Activated T-helper 1 cell treated with Interleukin-2 at 50 U/mL for 16 hours (primary cell): Measurements from ENCODE around the gene DLEC1.
A peak's percentile ranks its signal among the peaks of the same experiment; 100 is the strongest.

Experiments
- DNase-seq: peaks from one replicate; pipeline ENCODE4 v3.0.0-alpha.2; 2020; ENCODE audit warnings: low read depth

The DLEC1 gene, protein sequence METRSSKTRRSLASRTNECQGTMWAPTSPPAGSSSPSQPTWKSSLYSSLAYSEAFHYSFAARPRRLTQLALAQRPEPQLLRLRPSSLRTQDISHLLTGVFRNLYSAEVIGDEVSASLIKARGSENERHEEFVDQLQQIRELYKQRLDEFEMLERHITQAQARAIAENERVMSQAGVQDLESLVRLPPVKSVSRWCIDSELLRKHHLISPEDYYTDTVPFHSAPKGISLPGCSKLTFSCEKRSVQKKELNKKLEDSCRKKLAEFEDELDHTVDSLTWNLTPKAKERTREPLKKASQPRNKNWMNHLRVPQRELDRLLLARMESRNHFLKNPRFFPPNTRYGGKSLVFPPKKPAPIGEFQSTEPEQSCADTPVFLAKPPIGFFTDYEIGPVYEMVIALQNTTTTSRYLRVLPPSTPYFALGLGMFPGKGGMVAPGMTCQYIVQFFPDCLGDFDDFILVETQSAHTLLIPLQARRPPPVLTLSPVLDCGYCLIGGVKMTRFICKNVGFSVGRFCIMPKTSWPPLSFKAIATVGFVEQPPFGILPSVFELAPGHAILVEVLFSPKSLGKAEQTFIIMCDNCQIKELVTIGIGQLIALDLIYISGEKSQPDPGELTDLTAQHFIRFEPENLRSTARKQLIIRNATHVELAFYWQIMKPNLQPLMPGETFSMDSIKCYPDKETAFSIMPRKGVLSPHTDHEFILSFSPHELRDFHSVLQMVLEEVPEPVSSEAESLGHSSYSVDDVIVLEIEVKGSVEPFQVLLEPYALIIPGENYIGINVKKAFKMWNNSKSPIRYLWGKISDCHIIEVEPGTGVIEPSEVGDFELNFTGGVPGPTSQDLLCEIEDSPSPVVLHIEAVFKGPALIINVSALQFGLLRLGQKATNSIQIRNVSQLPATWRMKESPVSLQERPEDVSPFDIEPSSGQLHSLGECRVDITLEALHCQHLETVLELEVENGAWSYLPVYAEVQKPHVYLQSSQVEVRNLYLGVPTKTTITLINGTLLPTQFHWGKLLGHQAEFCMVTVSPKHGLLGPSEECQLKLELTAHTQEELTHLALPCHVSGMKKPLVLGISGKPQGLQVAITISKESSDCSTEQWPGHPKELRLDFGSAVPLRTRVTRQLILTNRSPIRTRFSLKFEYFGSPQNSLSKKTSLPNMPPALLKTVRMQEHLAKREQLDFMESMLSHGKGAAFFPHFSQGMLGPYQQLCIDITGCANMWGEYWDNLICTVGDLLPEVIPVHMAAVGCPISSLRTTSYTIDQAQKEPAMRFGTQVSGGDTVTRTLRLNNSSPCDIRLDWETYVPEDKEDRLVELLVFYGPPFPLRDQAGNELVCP (N-terminal part only)

GRCh38 chr3:38039101-38039898, at the start of gene DLEC1:
DLEC1 (plus strand) TSS chr3:38039208; CDS start chr3:38039226, 18 bp downstream.
- peak; percentile 75 for DNase-seq

DNA sequence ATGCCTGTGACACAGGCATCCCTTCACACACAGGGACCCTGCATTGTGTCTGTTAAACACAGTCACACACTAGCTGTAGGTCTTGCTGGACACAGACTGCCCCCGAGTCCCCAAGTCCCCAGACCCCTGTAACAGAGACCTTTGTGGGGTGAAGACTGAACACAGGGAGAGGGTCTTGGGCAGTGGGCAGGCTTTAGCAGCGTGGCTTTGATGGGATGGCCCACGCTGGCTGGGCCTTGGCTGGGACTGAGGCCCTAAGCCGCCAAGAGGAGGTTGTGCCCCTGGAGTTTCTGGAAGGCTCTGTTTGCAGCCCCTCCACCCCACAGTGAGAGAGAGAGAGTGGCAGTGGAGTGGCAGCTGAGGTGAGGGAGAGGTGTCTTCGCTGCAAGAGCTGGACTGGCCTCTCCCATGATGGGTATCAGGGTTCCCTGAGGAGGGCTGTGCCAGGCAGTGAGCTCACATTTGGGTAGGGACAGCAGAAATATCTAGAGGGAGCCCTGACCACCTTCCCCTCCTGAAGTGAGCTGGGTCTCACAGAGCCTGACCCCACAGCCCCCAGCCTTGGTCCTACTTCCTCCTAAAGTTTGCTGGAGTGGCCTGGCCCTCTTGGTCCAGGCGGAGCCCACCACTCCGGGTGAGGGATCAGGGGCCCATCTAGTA, 49.1 kb upstream of the DLEC1 start:
- no peak for DNase-seq

DNA sequence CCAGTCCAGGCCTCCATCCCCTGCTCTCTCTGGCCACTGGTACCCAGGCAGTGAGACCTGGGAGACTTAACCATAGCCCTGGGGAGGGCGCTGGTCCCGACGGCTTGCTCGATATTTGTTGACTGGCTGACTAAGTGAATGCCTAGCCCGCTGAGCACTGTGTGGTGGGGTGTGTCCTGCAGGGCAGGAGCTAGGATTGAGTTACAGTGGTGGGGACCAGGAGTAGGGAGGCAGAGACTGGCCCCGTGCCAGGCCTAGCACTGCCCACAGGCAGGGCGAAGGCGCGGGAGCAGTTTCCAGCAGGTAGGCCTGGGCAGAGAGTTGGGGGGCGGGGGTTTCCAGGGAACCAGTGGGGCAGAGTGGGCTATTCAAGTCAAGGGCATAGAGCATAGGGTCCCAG, 48.5 kb upstream of the DLEC1 start, which contains the start of gene VILL:
Gene VILL (plus strand): TSS at position 260 of the 400 bp plus-strand sequence. CDS start 2,887 bp downstream, outside the sequence.
- DNase-seq: no peak

- DNase-seq: no peak
Measured at GRCh38 chr3:37991109-37991508, 47.9 kb upstream of the DLEC1 start.

DNA sequence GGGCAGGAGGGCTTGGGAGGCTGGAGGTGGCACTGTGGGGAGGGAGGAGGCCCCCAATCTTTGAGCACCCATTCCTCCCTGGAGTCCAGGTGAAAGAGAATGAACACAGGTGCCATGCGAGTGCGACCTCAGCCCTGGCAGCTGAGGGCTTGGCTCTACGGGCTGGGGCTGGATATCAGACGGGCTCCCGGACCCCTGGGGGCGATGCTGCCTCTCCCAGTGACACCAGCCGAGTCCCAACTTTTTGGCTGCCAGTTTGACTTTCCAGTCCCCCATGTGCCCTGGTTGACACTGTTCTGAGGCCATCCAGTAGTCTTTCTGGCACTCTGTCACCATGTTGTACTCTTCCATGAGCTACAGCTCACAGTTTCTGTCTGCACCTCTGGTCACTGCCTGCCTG, 47.2 kb upstream of the DLEC1 start:
- DNase-seq: no peak

DNA sequence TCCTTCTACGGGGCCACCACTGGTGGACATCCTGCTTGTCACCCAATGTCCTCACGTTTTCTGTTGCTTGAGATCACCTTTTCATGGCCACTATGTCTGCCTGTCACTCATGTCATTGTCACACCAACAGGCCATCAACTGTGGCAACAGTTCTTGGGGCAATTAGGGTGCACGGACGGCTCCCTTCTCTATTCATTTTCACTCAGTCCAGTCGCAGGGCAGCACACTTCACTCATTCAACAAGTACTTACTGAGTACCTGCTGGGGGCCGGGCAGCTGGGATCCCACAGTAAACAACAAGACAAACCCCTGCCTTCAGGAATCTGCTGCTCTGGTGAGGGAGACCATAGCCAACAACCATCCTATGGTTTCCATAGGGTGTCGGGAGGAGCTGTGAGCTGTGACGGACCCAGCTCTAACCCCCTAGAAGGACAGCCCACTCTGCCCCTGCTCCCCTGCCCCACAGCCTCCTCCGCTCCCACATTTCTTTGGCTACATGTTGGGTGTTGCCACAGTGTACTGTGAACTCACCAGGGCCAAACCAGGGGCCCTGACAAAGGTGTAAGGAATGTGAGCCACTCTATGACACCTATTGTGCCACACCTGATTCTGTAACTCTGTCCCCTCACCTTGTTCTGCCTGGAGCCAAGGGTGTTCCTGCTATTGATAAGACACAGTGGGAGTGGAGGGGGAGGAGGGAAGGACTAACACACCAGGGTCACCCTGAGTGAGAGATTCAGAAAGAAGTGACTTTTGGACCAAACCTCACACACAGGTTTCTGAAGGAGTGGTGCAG, 46.5 kb upstream of the DLEC1 start:
- DNase-seq: no peak

- DNase-seq: no peak
Measured at GRCh38 chr3:37993067-37993455, 45.9 kb upstream of the DLEC1 start.

DNA sequence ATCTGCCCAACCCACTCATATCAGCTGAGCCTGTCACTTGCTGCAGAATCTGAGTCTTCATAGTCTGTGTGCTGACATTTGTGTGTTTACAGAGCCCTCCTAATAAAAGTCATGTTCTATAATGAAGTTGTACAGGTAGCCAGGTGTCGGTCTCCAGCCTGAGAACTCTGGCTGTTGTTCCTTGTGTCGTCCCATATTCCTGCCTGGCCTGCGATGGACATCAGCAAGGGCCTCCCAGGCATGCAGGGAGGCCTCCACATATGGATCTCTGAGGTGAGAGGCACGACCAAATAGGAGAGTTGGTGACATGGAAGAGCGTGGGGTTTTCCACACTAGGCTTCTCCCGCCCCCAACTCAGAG, 45.6 kb upstream of the DLEC1 start:
- no peak for DNase-seq

DNA sequence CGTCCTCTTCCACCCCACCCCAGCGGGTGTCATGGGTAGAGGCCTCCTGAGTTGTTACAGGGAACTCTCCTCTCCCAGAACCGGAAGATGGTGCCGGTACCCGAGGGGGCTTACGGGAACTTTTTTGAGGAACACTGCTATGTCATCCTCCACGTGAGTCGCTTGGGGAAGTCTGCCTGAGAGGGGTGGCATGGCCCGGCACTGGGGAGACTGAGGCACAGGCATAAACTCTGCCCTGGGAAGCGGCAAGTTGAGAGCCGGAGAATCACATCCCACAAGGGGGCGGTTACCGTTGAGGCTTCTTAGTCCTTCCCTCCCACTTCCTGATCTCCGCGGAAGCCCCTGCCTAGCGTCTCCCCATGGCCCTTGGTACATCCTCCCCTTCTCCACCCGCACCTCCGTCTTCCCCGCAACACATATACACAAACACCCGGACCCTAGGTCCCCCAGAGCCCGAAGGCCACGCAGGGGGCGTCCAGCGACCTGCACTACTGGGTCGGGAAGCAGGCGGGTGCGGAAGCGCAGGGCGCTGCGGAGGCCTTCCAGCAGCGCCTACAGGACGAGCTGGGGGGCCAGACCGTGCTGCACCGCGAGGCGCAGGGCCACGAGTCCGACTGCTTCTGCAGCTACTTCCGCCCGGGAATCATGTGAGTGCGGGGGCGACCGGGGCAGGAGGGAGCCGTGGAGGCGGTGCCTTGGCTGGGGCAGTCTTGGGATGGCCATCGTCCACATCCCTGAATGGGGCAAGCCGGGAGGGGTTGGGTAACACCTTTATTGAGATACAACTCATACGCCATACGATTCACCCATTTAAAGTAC, 45.0 kb upstream of the DLEC1 start:
- peak; percentile 37 for DNase-seq

GRCh38 chr3:37994639-37994972, 44.4 kb upstream of the DLEC1 start:
- DNase-seq: no peak

- DNase-seq: no peak
Measured at GRCh38 chr3:37995652-37996641, 43.1 kb upstream of the DLEC1 start.

GRCh38 chr3:37996785-37997301, 42.2 kb upstream of the DLEC1 start:
- peak; percentile 69 for DNase-seq

GRCh38 chr3:37997342-37997741, 41.7 kb upstream of the DLEC1 start:
- no peak for DNase-seq

DNA sequence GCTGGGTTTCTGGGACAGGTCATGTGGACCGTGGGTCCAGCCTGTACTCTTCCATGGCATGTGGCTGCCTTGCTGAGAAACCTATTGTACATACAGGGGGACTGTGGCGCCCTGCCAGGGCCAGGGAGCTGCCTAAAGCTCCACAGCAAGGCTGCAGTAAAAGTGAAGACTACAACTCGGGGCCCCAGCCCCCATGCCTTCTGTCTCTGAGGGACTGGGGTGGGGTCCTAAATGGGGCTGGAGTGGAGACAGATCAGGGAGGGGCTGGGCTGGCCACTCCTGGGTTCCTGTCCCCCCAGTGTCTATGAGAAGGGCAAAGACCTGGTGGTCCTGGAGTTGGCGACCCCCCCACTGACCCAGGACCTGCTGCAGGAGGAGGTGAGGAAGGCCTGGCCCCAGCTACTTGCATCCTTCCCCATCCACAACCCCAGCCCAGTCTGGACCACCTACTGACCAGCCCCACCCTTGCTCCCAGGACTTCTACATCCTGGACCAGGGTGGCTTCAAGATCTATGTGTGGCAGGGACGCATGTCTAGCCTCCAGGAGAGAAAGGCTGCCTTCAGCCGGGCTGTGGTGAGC, 41.1 kb upstream of the DLEC1 start:
- DNase-seq: no peak

- no peak for DNase-seq
Measured at GRCh38 chr3:37999836-38000235, 39.2 kb upstream of the DLEC1 start.

- no peak for DNase-seq
Measured at GRCh38 chr3:38000242-38000916, 38.6 kb upstream of the DLEC1 start.
